Activated gamma-delta T cell treated with anti-CD3 and anti-CD28 coated beads, Interleukin-2, amount 50 U/mL, for 16 hours (primary cell): ENCODE measurements around the gene OCEL1.

Experiments
- DNase-seq: peaks from one replicate; pipeline ENCODE4 v3.0.0-alpha.2; 2020; ENCODE audit warnings: low read depth

Gene OCEL1

GRCh38 chr19:17210296-17210695 lies 15.7 kb upstream of the OCEL1 start:
- DNase-seq, result no peak

- DNase-seq, result no peak
Measured at GRCh38 chr19:17211547-17212446, 14.2 kb upstream of the OCEL1 start.

GRCh38 chr19:17213334-17213733 lies 12.7 kb upstream of the OCEL1 start:
- DNase-seq, result no peak

- no peak for DNase-seq
Measured at GRCh38 chr19:17214508-17215126, 11.4 kb upstream of the OCEL1 start.

- DNase-seq, result peak; percentile 82
Measured at GRCh38 chr19:17215127-17215971, 10.7 kb upstream of the OCEL1 start, which contains the start of gene USE1. Gene USE1, plus strand, starts transcription at chr19:17215357. Its CDS starts 49 bp downstream, at chr19:17215406.

- no peak for DNase-seq
Measured at GRCh38 chr19:17216058-17216670, 9.9 kb upstream of the OCEL1 start.

- no peak for DNase-seq
Measured at GRCh38 chr19:17219286-17219685, 6.7 kb upstream of the OCEL1 start.

GRCh38 chr19:17220207-17220758 lies 5.7 kb upstream of the OCEL1 start:
- DNase-seq, result no peak

- no peak for DNase-seq
Measured at GRCh38 chr19:17225053-17225452, 973 bp upstream of the OCEL1 start.

- DNase-seq, result no peak
Measured at GRCh38 chr19:17227798-17228367, 1.9 kb downstream of the OCEL1 start.

GRCh38 chr19:17229890-17230289 lies 3.9 kb downstream of the OCEL1 start:
- DNase-seq, result no peak

- DNase-seq, result no peak
Measured at GRCh38 chr19:17232258-17232657, 6.2 kb downstream of the OCEL1 start.

GRCh38 chr19:17234911-17235299 lies 8.9 kb downstream of the OCEL1 start:
- peak; percentile 34 for DNase-seq

GRCh38 chr19:17235300-17235970 lies 9.4 kb downstream of the OCEL1 start:
- peak; percentile 52 for DNase-seq

- DNase-seq, result no peak
Measured at GRCh38 chr19:17235971-17236777, 10.1 kb downstream of the OCEL1 start.

GRCh38 chr19:17236811-17237543 lies 11.0 kb downstream of the OCEL1 start:
- DNase-seq, result no peak

- DNase-seq, result no peak
Measured at GRCh38 chr19:17237747-17238706, 12.0 kb downstream of the OCEL1 start.
